DND-41 (cell line): ENCODE data around the gene S100A8.

Experiments
- ATAC-seq: fragments of 200-7000 bp; cut with Tn5 transposase; 3 replicates; pipeline ENCODE4 v1.9.1; 2021; ENCODE audit warnings: low read depth; ENCODE audit not compliant: insufficient read depth
- DNase-seq: peaks from one replicate; pipeline ENCODE4 v3.0.0-alpha.2; 2020
- H2AFZ ChIP-seq: 2 replicates; pipeline ENCODE4 v1.6.0; 2012; ENCODE audit warnings: low read depth, low read length
- H3K27ac ChIP-seq: 2 replicates; pipeline ENCODE4 v1.5.1; 2012; ENCODE audit warnings: low read length, inconsistent platforms
- H3K27me3 ChIP-seq: fragments of 200-600 bp; sonication (generic); 2 replicates; pipeline ENCODE4 v1.6.0; 2012; ENCODE audit warnings: low read length, mild to moderate bottlenecking, inconsistent platforms; ENCODE audit not compliant: insufficient read depth, poor library complexity
- H3K36me3 ChIP-seq: 2 replicates; pipeline ENCODE4 v1.5.1; 2012; ENCODE audit warnings: low read length, inconsistent platforms; ENCODE audit not compliant: insufficient read depth
- H3K4me1 ChIP-seq: 2 replicates; pipeline ENCODE4 v1.5.1; 2012; ENCODE audit warnings: mild to moderate bottlenecking, low read length; ENCODE audit not compliant: insufficient read depth
- H3K4me2 ChIP-seq: 2 replicates; pipeline ENCODE4 v1.6.0; 2012; ENCODE audit warnings: mild to moderate bottlenecking, moderate library complexity, low read length, inconsistent platforms; ENCODE audit not compliant: insufficient read depth
- H3K4me3 ChIP-seq, 2 experiments: fragments of 200-600 bp in 1 of 2; shearing (Covaris generic) in 1 of 2; 2 replicates each; pipeline ENCODE4 v1.5.1; 2012 to 2016; ENCODE audit warnings: inconsistent platforms in 2 of 2, low read length in 2 of 2, mild to moderate bottlenecking in 2 of 2, low read depth in 1 of 2, moderate library complexity in 1 of 2
- H3K79me2 ChIP-seq: 2 replicates; pipeline ENCODE4 v1.6.0; 2012; ENCODE audit warnings: low read length, inconsistent platforms; ENCODE audit not compliant: insufficient read depth
- H3K9ac ChIP-seq: 2 replicates; pipeline ENCODE4 v1.6.0; 2012; ENCODE audit warnings: low read depth, mild to moderate bottlenecking, inconsistent platforms, low read length, moderate library complexity
- H3K9me3 ChIP-seq: 2 replicates; pipeline ENCODE4 v1.5.1; 2012; ENCODE audit warnings: low read length, moderate library complexity, mild to moderate bottlenecking, inconsistent platforms; ENCODE audit not compliant: insufficient read depth, severe bottlenecking
- H4K20me1 ChIP-seq: 2 replicates; pipeline ENCODE4 v1.6.0; 2012; ENCODE audit warnings: low read length; ENCODE audit not compliant: insufficient read depth
- CTCF ChIP-seq: IDR thresholded peaks from 2 replicates; pipeline ENCODE4 v1.5.1; 2012; ENCODE audit warnings: borderline replicate concordance, low read length, moderate library complexity, mild to moderate bottlenecking; ENCODE audit not compliant: poor library complexity, severe bottlenecking; ENCODE audit errors: extremely low read depth
- EZH2 ChIP-seq: IDR thresholded peaks from 3 replicates; pipeline ENCODE4 v1.6.1; 2012; ENCODE audit warnings: borderline replicate concordance, low read depth, mild to moderate bottlenecking, moderate library complexity, low read length, inconsistent platforms; ENCODE audit not compliant: severe bottlenecking

Gene S100A8

GRCh38 chr1:153390938-153391710, at the start of gene S100A8:
Gene S100A8 (minus strand): TSS chr1:153391073. CDS start chr1:153390535, 538 bp downstream.
- DNase-seq = no peak
- no peaks in the 10 kb centered on the region for H3K36me3 ChIP-seq
- H2AFZ ChIP-seq = no peak within 1 kb of the TSS
- H4K20me1 ChIP-seq = peaks cover 7% of the 10 kb centered on the region
- no peak for ATAC-seq
- no peak within 1 kb of the TSS for H3K4me3 ChIP-seq
- no peaks in the 10 kb centered on the region for H3K4me1 ChIP-seq
- no peak within 1 kb of the TSS for H3K9ac ChIP-seq
- no peak for TF ChIP-seq EZH2
- TF ChIP-seq CTCF = no peak
- no peaks in the 10 kb centered on the region for H3K27me3 ChIP-seq
- no peaks in the 10 kb centered on the region for H3K79me2 ChIP-seq
- H3K4me2 ChIP-seq = no peak within 1 kb of the TSS
- no peak within 1 kb of the TSS for H3K27ac ChIP-seq
- H3K9me3 ChIP-seq = no peaks in the 10 kb centered on the region

- Histone ChIP-seq H3K4me1 (no peaks in the 10 kb centered on the region), H3K4me3 (no peak overlapping the region), H3K9ac (no peak overlapping the region), H3K27me3 (peaks cover 4% of the 10 kb centered on the region), H3K36me3 (no peaks in the 10 kb centered on the region), H2AFZ (no peak overlapping the region), H4K20me1 (no peaks in the 10 kb centered on the region; the same call in 1 of the 2 replicates), H3K4me2 (no peak overlapping the region), H3K79me2 (no peaks in the 10 kb centered on the region), H3K27ac (no peak overlapping the region), H3K9me3 (no peaks in the 10 kb centered on the region)
- DNase-seq = no peak
- no peak for ATAC-seq
- TF ChIP-seq EZH2 (no peak), CTCF (no peak)
These were observed 48.4 kb upstream of the S100A8 start for GRCh38 chr1:153439273-153439672.

- H3K27ac ChIP-seq = no peak overlapping the region
- no peak for TF ChIP-seq EZH2
- TF ChIP-seq CTCF = no peak
- DNase-seq (no peak), ATAC-seq (no peak)
- H3K36me3 ChIP-seq = no peaks in the 10 kb centered on the region
- no peaks in the 10 kb centered on the region for H3K4me1 ChIP-seq
- H3K4me3 ChIP-seq = no peak overlapping the region
- H3K9ac ChIP-seq = no peak overlapping the region
- H3K27me3 ChIP-seq = peaks cover 4% of the 10 kb centered on the region
- no peak overlapping the region for H2AFZ ChIP-seq
- H3K4me2 ChIP-seq = no peak overlapping the region
- H3K9me3 ChIP-seq = no peaks in the 10 kb centered on the region
- H3K79me2 ChIP-seq = no peaks in the 10 kb centered on the region
- no peaks in the 10 kb centered on the region for H4K20me1 ChIP-seq
These were observed 47.7 kb upstream of the S100A8 start for GRCh38 chr1:153438599-153438998.

GRCh38 chr1:153437236-153437635, 46.4 kb upstream of the S100A8 start:
- Histone ChIP-seq H2AFZ (no peak overlapping the region), H3K27ac (no peak overlapping the region), H3K4me2 (no peak overlapping the region), H3K27me3 (peaks cover 4% of the 10 kb centered on the region), H3K36me3 (no peaks in the 10 kb centered on the region), H3K9me3 (no peaks in the 10 kb centered on the region), H3K79me2 (no peaks in the 10 kb centered on the region), H4K20me1 (no peaks in the 10 kb centered on the region), H3K4me3 (no peak overlapping the region), H3K4me1 (no peaks in the 10 kb centered on the region), H3K9ac (no peak overlapping the region)
- DNase-seq = no peak
- TF ChIP-seq CTCF (no peak), EZH2 (no peak)
- no peak for ATAC-seq
